Measurements from ENCODE around the gene DENND4C.

DNA sequence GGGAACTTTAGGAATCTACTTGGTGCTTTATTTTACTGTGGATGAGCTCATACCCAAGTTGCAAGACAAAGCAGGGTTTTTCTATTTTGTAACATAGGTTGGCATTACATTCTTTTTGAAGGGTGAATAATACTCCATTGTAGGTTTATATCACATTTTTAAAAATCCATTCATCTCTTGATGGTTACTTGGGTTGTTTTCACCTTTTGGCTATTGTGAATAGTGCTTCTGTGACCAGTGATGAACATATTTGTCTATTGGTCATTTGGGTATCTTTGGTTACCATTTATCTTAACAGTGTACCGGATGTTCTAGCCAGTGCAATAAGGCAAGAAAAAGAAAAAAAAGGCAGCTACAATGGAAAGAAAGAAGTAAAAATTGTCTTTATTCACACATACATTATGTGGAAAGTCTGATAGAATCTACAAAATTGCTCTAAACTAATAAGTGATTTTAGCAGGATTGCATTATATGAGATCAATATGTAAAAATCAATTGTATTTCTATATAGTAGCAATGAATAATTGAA is 40.0 kb downstream of the DENND4C start:
- no peak for TF ChIP-seq POLR2AphosphoS5 (IDR thresholded peaks at IDR 0.05; ENCODE audit: insufficient read depth in 1 of 2, low read depth in 1 of 2)
- TF ChIP-seq, protein P1, sequence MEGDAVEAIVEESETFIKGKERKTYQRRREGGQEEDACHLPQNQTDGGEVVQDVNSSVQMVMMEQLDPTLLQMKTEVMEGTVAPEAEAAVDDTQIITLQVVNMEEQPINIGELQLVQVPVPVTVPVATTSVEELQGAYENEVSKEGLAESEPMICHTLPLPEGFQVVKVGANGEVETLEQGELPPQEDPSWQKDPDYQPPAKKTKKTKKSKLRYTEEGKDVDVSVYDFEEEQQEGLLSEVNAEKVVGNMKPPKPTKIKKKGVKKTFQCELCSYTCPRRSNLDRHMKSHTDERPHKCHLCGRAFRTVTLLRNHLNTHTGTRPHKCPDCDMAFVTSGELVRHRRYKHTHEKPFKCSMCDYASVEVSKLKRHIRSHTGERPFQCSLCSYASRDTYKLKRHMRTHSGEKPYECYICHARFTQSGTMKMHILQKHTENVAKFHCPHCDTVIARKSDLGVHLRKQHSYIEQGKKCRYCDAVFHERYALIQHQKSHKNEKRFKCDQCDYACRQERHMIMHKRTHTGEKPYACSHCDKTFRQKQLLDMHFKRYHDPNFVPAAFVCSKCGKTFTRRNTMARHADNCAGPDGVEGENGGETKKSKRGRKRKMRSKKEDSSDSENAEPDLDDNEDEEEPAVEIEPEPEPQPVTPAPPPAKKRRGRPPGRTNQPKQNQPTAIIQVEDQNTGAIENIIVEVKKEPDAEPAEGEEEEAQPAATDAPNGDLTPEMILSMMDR (IDR thresholded peaks at IDR 0.05): no peak

Measured in vagina (tissue), 2 donors.